Measurements from ENCODE around the gene ZNF521. TPM values are rescaled to one million over a fixed set of nuclear protein-coding genes. Genes with fewer than 3 reads are reported as not detected.
A peak's percentile ranks its signal among the peaks of the same experiment; 100 is the strongest.

ZNF521 gene
- total and polyA plus RNA-seq, 10 donors = 2.9 to 136 (median 71.8) TPM

DNA sequence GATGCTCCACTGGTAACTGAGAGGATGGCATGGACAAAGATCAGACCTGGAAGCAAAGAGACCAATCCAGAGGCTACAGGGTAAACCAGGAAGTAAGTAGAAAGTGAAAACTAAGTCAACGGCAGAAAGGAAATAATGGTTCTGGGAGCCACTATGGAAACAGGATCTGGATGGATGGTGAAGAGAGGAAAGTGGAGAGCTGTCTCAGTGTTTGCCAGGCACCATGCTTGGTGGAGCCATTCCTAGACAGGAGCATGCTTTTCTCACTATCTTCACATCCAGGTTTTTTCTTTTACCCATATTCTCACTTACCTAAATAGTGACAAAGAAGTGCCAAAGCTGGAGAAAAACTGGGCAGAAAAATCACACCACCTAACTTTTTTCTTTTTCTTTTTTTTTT, 22.2 kb downstream of the ZNF521 start:
- Histone ChIP-seq H3K4me3 (no peak overlapping the region), H3K27ac (no peak overlapping the region), H3K9me3 (no peaks in the 10 kb centered on the region), H3K27me3 (replicated peaks in 1 of 7) (no peaks in the 10 kb centered on the region), H3K36me3 (no peaks in the 10 kb centered on the region), H3K4me1 (peaks cover 0 to 30% (median 10%) of the 10 kb centered on the region in 6 donors)
- WGBS, 5 donors = 18 to 38% (median 30%) methylated on average over 1 of the region's 1 CpG
- intact Hi-C loops (cut with DNase I; ENCODE audit: low total_unique reads) = no loop called here
- no peak for DNase-seq
- TF ChIP-seq, protein P1, sequence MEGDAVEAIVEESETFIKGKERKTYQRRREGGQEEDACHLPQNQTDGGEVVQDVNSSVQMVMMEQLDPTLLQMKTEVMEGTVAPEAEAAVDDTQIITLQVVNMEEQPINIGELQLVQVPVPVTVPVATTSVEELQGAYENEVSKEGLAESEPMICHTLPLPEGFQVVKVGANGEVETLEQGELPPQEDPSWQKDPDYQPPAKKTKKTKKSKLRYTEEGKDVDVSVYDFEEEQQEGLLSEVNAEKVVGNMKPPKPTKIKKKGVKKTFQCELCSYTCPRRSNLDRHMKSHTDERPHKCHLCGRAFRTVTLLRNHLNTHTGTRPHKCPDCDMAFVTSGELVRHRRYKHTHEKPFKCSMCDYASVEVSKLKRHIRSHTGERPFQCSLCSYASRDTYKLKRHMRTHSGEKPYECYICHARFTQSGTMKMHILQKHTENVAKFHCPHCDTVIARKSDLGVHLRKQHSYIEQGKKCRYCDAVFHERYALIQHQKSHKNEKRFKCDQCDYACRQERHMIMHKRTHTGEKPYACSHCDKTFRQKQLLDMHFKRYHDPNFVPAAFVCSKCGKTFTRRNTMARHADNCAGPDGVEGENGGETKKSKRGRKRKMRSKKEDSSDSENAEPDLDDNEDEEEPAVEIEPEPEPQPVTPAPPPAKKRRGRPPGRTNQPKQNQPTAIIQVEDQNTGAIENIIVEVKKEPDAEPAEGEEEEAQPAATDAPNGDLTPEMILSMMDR (IDR thresholded peaks at IDR 0.05 in 8 of 11, conservative IDR thresholded peaks at IDR 0.05 in 3 of 11) = no peak
- no peak for TF ChIP-seq POLR2A (IDR thresholded peaks at IDR 0.05)
- no peak for TF ChIP-seq POLR2AphosphoS5 (IDR thresholded peaks at IDR 0.05)

DNA sequence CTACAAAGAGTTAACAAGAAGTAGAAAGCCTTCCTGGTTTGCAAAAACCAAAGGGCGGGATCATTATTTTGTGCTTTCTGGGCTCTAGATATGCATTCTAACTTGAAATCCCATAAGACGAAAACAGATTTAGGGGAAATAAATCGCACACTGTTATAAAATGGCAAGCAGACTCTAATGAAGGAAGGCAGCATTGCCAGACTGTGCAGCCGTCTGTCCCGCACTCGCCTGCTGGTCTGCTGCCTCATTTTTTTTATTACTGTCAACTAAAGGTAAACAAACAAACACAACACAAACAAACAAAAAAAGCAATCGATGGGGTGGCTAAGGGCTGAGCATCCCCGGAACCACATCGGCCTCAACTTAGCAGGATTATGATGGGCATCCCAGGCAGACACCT, 24.4 kb downstream of the ZNF521 start:
- H3K27ac ChIP-seq = no peak overlapping the region
- H3K36me3 ChIP-seq = no peaks in the 10 kb centered on the region
- no peak for TF ChIP-seq POLR2AphosphoS5 (IDR thresholded peaks at IDR 0.05)
- TF ChIP-seq, protein P1 (IDR thresholded peaks at IDR 0.05 in 8 of 11, conservative IDR thresholded peaks at IDR 0.05 in 3 of 11) = no peak
- no peak for TF ChIP-seq POLR2A (IDR thresholded peaks at IDR 0.05)
- no peak for DNase-seq
- WGBS, 5 donors = 36 to 53% (median 43%) methylated on average over 9 of the region's 9 CpGs
- intact Hi-C loops (cut with DNase I; ENCODE audit: low total_unique reads) = no loop called here
- H3K9me3 ChIP-seq = no peaks in the 10 kb centered on the region
- H3K27me3 ChIP-seq (replicated peaks in 1 of 7) = no peaks in the 10 kb centered on the region
- H3K4me1 ChIP-seq = peaks cover 0 to 34% (median 10%) of the 10 kb centered on the region in 6 donors
- H3K4me3 ChIP-seq = peak overlapping the region in 1 of 8 donors; percentile 26

DNA sequence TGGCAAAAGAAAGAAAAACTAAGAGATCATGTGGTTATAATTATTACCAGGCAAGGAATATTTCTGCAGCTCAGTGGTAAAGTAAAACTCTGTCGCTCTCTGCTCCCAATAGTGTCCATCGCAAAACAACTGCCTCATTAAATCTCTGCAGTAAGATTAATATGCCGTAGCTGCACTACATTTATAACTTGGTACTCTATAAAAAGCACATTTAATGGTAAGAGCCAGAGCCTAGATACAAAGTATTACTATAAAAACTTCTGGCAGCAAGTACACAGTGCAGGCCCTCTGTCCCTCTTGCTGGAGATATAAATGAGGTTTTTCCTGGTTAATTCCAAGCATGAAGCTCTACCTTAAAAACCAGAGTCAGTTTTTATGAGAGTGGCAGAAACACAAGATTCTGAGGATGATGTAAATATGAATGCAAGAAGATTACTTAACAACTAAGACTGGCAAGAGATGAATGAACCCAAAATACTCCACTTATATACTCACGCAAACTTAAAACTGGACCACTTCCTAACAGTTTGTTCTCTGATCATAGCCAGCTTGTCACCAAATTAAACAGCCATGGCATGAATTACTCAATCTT, 25.5 kb downstream of the ZNF521 start:
- intact Hi-C loops (cut with DNase I; ENCODE audit: low total_unique reads) = no loop called here
- Histone ChIP-seq H3K27me3 (replicated peaks in 1 of 7) (no peaks in the 10 kb centered on the region), H3K4me3 (no peak overlapping the region), H3K27ac (peak overlapping the region in 1 of 8 donors; percentile 3), H3K36me3 (no peaks in the 10 kb centered on the region), H3K9me3 (no peaks in the 10 kb centered on the region), H3K4me1 (peaks cover 0 to 34% (median 9%) of the 10 kb centered on the region in 6 donors)
- no peak for DNase-seq
- WGBS, 5 donors = 72 to 85% (median 79%) methylated on average over 4 of the region's 4 CpGs
- no peak for TF ChIP-seq POLR2AphosphoS5 (IDR thresholded peaks at IDR 0.05)
- TF ChIP-seq, protein P1 (IDR thresholded peaks at IDR 0.05 in 8 of 11, conservative IDR thresholded peaks at IDR 0.05 in 3 of 11) = no peak
- TF ChIP-seq POLR2A (IDR thresholded peaks at IDR 0.05) = no peak

DNA sequence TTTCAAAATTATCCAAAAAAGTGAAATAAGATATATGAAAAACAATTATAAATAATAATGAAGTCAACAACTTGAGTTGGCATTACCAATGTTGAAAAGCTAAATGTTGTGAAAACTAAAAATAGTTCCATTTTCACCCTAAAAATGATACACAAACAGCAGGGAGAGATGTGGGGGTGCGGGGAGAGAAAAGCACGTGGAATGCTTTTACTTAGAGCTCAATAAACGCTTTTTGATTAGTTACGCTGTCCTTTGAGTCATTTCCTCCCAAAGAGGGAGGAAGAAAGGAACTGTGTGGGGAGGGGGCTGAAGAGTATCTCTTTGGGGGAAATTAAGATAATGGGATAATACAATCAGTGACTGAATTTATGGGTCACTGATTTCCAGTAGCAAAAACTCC, 29.2 kb downstream of the ZNF521 start:
- no peaks in the 10 kb centered on the region for H3K36me3 ChIP-seq
- TF ChIP-seq POLR2AphosphoS5 (IDR thresholded peaks at IDR 0.05) (no peak), POLR2A (IDR thresholded peaks at IDR 0.05) (no peak)
- TF ChIP-seq, protein P1 (IDR thresholded peaks at IDR 0.05 in 8 of 11, conservative IDR thresholded peaks at IDR 0.05 in 3 of 11) = no peak
- peaks cover 0 to 28% (median 4%) of the 10 kb centered on the region in 6 donors for H3K4me1 ChIP-seq
- no peak overlapping the region for H3K27ac ChIP-seq
- intact Hi-C loops (cut with DNase I; ENCODE audit: low total_unique reads) = no loop called here
- DNase-seq = no peak
- H3K4me3 ChIP-seq = no peak overlapping the region
- 62 to 75% (median 67%) methylated on average over 4 of the region's 4 CpGs for WGBS, 5 donors
- no peaks in the 10 kb centered on the region for H3K27me3 ChIP-seq (replicated peaks in 1 of 7)
- no peaks in the 10 kb centered on the region for H3K9me3 ChIP-seq
